ENCODE data around the gene HOGA1.
"Not testable (repeated sequence)": the region's sequence is repeated elsewhere in the genome, so short reads cannot be mapped to it uniquely, and the experiment has no call there.

Gene HOGA1

GRCh38 chr10:97612386-97612785 lies 28.2 kb downstream of the HOGA1 start:
- peak; percentile 63 for DNase-seq

- no peak for DNase-seq
Measured at GRCh38 chr10:97618285-97618684, 34.1 kb downstream of the HOGA1 start.

DNA sequence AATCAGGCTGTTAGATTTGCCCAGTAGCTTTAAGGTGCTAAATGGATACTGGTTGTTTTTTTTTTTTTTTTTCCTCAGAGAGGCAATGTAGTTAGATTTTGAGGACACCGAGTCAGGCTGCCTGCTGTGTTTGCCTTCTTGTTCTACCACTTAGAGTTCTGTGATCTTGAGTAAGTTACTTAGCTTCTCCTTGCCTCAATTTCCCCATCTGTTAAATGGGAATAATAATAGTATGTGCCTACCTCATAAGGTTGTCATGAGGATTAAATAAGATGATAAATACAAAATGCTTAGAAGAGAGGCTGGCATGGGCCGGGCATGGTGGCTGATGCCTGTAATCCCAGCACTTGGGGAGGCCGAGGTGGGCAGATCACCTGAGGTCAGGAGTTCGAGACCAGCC lies 34.5 kb downstream of the HOGA1 start:
- DNase-seq: no peak

DNA sequence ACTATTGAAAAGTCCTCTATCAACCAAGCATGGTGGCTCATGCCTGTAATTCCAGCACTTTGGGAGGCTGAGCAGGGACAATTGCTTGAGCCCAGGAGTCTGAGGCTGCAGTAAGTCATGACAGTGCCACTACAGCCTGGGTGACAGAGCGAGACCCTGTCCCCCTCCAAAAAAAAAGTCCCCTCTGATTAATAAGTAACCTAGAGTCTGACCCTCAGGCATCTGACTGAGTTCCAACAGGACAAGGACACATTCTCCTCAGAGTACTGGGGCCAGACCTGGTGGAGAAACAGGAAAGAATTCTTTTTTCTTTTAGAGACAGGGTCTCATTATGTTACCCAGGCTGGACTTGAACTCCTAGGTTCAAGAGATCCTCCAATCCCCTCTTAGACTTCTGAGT lies 39.1 kb downstream of the HOGA1 start:
- no peak for DNase-seq

GRCh38 chr10:97627731-97628130 lies 43.5 kb downstream of the HOGA1 start:
- DNase-seq: no peak

DNA sequence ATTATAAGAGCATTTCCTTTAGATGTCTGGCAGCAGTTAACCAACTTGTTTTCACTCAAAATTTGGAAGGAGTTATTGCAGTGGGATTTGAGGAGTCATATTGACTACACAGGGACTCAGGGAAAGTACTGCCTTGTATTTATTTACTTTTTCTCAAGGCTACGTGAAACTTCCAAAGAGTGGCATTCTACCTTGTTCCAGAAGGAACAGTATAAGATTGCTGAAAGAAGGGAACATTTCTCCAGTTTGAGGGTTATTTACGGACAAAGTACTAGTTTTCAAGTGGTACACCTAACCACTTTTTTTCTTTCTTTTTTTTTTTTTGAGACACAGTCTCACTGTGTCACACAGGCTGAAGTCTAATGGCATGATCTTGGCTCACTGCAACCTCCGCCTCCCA lies 44.0 kb downstream of the HOGA1 start:
- no peak for DNase-seq

- peak; percentile 36 for DNase-seq
Measured at GRCh38 chr10:97629289-97629688, 45.1 kb downstream of the HOGA1 start.

DNA sequence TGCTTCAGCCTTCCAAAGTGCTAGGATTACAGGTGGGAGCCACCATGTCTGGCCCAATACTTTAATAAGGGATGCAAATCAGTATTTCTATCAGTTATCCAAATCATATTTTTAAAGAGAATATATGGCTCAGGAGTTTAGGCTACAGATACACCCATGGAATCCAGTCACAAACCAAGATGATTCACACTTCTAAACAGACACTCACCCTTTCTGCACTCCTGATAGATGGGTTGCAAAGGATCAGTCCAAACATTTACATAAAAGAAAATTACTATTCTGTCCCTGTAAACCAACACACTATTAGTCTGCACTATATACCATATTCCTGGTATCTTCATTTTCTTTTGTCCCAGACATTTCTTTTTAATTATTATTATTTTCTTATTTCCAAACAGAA lies 46.9 kb downstream of the HOGA1 start:
- no peak for DNase-seq

GRCh38 chr10:97632949-97633884 lies 49.0 kb downstream of the HOGA1 start, which contains the start of gene MORN4:
MORN4 (minus strand) TSS chr10:97633500; CDS start chr10:97619653, 13,847 bp downstream.
- peak; percentile 88 for DNase-seq

DNA sequence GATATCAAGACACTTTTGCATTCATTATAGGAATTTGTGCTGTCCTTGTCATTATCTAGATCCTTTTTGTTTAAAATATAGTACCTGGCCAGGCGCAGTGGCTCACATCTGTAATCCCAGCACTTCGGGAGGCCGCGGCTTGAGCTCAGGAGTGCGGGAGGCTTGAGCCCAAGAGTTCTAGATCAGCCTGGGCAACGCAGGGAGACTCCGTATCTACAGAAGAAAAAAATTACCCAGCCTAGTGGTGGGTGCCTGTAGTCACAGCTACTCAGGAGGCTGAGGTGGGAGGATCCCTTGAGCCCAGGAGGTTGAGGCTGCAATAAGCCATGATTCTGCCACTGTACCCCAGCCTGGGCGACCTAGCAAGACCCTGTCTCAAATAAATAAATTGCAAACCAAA lies 49.7 kb downstream of the HOGA1 start:
- no peak for DNase-seq

DNA sequence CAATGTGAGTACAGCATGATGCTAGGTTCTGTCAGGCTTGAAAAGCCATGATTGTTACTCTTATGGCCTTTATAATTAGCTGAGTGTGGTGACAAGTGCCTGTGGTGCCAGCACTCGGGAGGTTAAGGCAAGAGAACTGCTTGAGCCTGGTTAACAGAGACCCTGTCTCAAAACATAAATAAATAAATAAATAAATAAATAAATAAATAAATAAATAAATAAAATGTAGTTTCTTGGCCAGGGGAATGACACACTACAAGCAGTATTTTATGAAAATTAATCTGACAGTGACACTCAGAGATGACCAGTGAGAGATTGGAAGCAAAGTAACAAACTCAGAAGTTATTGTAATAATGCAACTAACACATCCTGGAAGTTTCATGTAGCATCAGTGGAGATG lies 51.4 kb downstream of the HOGA1 start:
- no peak for DNase-seq

GRCh38 chr10:97639090-97639489 lies 54.9 kb downstream of the HOGA1 start:
- DNase-seq: not testable (repeated sequence)

DNA sequence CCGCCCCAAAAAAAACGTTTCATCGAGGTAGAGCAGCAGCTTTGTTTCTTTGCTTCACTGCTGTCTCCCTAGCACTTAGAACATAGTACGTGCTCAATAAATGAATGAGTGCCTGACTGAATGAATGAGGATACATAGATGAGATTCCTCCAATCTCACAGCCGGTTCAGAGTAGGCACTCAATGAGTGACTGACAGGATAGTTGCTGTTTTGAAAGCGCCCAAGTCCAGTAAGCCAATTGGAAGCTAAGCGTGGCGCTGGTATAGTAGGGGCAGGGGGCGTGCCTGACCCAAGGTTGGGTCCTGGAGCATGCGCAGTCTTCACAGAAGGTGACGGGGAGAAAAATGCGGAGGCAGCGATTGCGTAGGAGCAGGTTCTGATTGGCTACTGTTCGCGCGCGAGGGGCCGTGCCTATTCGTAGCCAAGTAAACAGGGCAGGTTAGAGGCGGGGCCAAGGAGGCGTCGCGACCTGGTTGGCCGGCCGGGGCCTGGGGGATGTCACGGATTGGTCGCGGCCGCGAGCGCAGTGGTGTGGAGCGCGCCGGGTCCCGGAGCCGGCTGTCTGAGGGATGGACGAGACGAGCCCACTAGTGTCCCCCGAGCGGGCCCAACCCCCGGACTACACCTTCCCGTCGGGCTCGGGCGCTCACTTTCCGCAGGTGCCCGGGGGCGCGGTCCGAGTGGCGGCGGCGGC lies 56.1 kb downstream of the HOGA1 start, which contains the start of gene PI4K2A:
TSS of gene PI4K2A (plus strand) at position 498 of the 694 bp plus-strand sequence. CDS start at position 570, 72 bp downstream.
- peak; percentile 99 for DNase-seq

GRCh38 chr10:97640868-97641811 lies 57.0 kb downstream of the HOGA1 start:
- peak; percentile 25 for DNase-seq

GRCh38 chr10:97642471-97643159 lies 58.4 kb downstream of the HOGA1 start:
- not testable (repeated sequence) for DNase-seq

- DNase-seq: no peak
Measured at GRCh38 chr10:97643441-97643985, 59.3 kb downstream of the HOGA1 start.

DNA sequence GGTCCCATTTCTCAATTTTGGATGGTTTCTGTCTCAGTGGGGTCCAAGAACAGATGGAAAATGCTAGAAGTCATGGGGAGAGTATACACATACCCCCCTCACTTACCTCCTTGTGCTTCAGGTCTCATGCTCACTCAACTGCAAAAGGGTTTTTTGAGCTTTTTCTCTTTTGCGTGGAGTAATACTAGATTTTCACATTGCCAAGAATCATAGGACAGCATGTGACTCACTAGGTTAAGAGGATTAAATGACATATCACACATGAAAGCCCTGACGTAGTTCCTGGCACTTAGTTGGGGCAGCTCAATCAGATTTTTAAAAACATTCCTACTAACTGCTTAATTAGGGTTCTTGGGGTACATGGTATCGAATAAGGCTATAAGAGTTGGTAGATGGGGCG lies 60.7 kb downstream of the HOGA1 start:
- no peak for DNase-seq

DNA sequence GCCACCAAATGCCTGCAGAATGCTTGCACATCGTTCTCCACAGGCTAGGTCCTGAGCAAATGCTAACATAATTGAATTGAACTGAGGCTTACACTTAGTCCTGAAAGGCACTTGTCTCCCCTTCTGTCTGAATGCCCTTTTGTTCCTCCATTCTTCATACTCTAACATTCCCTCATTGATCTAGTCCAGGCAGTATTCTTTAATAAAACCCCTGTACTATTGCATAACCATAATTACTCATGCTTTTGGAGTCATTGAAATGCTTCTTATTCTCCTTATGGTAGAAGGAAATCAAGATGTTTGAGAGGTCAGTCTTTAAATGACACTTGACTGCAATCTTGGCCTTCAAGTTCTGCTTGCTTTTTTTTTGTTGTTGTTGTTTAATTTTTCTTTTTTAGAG lies 63.4 kb downstream of the HOGA1 start:
- DNase-seq: no peak

GRCh38 chr10:97648562-97649404 lies 64.6 kb downstream of the HOGA1 start:
- peak; percentile 73 for DNase-seq

DNA sequence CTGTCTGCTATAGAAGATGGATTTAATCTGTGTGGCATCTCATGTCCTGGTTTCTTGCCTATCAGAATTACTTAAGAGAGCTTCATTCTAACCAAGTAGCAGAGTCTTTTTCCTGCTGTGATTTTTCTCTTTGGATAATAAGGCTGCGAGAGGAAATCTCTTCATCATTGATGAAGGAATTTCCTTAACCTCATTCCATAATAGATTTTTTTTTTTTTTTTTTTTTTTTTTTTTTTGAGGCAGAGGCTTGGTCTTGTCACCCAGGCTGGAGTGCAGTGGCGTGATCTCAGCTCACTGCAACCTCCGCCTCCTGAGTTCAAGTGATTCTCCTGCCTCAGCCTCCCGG lies 65.2 kb downstream of the HOGA1 start:
- DNase-seq: not testable (repeated sequence)

DNA sequence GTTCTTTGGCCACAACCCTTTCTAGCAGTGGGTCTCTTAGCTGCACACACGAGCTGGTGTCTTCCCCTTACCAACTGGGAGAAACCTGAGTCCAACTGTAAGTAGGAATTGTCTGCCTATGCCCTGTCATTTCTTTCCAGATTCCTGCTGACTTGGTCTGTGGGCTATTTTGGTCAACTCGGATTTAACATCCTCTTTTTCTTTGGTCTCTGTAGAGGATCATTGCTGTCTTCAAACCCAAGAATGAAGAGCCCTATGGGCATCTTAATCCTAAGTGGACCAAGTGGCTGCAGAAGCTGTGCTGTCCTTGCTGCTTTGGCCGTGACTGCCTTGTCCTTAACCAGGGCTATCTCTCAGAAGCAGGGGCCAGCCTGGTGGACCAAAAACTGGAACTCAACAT lies 66.5 kb downstream of the HOGA1 start:
- DNase-seq: no peak

Data from kidney glomerular epithelial cell (primary cell).